Glomerular visceral epithelial cell (primary cell): ENCODE results near the gene CHRNA7.
"Not testable (repeated sequence)": the region's sequence is repeated elsewhere in the genome, so short reads cannot be mapped to it uniquely, and the experiment has no call there.

Source experiments
- DNase-seq: peaks from one replicate; pipeline ENCODE4 v3.0.0-alpha.2; 2016; ENCODE audit errors: extremely low spot score

CHRNA7 gene

GRCh38 chr15:32193780-32194179 lies 163.5 kb downstream of the CHRNA7 start:
- DNase-seq = not testable (repeated sequence)

DNA sequence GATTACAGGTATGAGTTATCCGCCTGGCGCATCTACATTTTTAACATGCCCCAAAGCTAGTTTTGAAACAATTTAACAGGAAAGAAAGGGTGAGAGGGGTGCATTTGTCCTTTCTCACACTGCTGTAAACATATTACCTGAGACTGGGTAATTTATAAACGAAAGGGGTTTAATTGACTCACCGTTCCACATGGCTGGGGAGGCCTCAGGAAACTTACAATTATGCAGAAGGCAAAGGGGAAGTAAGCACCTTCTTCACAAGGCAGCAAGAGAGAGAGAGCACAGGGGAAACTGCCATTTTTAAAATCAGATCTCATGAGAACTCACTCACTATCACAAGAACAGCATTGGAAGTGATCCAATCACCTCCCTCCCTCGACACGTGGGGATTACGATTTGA lies 165.9 kb downstream of the CHRNA7 start:
- DNase-seq = not testable (repeated sequence)

DNA sequence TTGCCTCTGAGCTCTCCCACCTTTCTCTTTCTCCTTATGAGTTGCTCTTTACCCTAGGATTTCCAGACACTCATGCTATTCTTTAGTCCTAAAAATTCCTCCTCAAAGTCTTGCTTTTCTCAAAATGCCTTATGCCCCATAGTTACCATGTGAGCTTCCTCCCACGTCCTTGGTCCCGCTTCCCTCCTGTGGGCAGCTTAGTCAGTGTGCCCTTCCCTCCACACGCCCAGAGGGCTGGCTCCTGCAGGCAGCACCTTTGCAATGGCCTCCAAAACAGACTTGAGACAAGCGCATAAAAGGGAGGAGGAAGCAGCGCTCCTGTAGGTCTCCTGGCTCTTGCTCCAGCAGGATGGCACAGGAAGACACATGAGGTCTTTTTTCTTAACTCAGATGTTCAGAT lies 168.6 kb downstream of the CHRNA7 start:
- DNase-seq = not testable (repeated sequence)

GRCh38 chr15:32209081-32209480 lies 178.8 kb downstream of the CHRNA7 start:
- DNase-seq = not testable (repeated sequence)

DNA sequence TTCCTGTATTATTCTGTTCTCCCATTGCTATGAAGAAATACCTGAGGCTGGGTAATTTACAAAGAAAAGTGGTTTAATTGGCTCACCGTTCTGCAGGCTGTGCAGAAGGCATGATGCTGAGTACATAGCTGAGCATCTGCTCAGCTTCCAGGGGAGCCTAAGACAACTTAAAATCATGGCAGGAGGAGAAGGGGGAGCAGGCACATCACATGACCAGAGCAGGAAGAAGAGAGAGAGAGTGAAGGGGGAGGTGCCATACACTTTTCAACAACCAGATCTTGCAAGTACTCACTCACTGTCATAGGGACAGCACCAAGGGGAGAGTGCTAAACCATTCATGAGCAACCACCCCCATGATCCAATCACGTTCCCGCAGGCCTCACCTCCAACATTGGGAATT lies 188.4 kb downstream of the CHRNA7 start:
- DNase-seq = no peak
